ENCODE results near the gene FAAH.

Gene FAAH

DNA sequence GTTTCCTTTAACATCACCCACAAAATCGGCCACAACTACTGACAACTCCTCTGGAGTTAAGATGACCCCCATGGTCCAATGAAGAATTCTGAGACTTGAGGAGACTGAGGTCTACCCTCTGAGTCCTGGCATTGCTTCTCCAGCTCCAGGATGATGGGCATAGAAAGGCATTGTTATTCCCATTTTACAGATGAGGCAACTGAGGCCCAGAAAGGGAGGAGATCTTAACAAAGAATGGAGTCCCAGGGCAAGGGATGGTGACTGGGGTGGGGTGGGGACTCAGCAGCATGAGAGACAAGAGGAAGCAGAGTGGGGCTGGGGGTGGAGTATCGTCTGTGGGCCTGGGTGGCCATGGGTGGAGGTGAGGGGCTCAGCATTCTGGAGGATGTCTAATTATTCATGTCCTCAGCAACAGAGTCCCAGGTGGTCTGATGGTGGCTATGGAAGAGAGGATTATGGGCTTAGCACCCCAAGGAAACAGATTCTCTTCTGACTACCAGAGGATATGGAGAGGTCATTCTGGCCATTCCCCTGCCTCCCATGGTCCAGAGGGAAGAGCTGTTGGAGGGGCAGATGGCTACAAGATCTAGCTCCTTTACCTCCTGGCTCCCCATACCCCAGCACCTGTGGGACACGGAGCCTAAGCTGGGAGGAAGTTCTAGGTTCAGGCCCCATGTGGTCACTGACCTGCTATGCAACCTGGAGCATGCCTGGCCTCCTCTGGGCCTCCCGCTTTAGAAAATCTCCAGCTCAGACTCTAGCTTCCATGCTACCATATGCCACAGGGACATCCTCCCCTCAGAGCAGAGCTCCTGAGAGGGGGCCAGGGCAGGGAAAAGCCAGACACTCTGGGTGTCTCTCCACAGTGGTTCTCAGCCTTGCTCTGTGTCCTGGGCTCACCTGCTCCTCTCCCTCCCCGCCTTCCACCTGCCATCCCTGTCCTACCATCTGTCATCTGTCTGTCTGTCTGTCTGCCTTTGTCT lies 58.1 kb downstream of the FAAH start:
- DNase-seq: no peak

DNA sequence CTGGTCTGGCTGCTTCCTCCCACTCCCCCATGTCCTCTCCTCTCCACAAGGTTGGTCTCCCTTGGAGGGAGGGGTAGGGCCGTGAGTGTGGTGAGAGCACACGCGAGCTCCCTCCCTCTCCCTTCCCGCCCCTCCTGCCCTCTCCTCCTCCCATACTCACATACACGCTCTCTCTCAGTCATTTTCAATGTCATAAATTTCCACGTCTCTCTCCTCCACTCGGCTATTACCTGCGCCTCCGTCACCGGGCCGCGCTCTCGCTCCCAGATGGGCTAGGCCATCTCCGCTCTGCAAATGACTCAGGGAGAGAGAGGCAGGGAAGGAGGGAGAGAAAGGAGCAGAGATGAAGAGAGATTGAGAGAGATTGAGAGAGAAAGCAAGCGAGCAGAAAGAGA lies 58.8 kb downstream of the FAAH start:
- no peak for DNase-seq

DNA sequence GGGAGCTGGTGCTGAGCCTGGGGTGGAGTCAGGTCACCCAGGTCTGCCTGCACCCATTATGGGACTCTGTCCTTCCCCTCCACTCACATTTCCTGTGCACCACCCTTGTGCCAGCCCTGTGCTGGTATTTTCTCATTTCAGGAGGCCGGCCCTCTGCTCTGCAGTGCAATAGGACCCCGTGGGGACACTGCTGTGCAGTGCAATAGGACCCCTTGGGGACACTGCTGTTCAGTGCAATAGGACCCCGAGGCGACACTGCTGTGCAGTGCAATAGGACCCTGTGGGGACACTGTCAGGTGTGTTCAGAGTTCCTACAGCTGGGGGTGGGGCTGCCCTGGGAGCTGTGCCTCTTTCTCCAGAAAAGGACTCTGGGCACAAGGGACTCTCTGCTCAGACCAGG lies 59.3 kb downstream of the FAAH start:
- no peak for DNase-seq

DNA sequence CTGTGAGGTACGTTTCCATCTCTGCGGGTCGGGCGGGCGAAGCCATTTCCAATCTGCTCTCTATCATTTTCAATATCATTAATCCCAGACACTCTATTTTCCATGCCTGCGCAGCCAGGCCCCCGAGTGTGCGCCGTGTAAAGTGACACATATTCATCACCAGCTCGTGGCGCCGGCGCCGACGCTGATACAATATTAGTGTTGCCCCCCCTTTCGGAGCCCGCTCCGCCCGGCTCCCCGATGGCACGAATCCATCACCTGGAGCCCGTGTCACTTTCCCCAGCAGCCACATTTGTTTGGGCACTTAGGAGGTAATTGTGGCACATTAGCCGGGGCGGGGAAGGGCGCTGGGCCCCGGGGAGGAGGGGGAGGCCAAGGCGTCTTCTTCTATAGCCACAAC lies 61.8 kb downstream of the FAAH start:
- no peak for DNase-seq

DNA sequence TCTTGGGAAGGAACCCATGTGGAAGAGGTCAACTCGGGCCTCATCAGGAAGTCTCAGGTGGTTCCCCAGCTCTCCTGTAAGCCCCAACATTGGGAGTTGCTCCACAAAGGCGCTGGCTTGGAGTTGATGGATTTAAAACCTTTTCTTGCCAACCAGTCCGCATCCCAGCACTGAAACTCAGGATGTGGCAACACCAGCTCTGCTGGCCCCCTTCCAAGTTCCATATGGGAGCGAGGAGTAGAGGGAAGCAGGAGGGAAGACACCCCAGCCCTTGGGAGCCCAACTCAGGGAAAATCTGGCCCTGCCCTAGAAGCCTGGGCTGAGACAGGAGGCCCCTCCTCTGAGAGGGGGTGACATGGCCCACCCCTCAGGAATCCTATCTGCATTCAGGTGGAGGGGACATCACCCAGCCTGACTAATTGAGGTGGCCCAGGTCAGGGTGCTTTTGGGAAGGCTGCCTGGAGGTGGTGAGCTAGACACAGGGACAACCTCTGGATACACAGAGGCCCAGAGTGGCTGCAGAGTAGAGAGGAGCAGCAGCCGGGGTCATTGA lies 62.4 kb downstream of the FAAH start:
- DNase-seq: no peak

DNA sequence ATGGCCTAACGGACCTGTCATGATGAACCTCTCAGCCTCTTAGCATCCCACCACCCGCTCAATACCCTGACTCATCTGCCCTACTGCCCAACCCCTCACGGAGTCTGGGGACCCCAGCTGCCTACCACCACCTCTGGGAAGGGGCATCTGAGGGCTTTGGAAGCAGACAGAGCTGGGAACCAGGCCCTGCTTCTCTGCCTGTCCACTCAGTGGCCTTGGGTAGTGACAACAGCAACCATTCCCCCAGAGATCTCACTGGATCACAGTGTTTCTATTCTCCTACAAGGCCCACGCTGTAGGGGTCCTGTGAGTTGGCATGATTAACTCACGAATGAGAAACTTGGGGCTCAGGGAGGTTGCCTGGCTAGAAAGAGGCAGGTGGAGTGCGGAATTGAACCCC lies 63.1 kb downstream of the FAAH start:
- DNase-seq: no peak

DNA sequence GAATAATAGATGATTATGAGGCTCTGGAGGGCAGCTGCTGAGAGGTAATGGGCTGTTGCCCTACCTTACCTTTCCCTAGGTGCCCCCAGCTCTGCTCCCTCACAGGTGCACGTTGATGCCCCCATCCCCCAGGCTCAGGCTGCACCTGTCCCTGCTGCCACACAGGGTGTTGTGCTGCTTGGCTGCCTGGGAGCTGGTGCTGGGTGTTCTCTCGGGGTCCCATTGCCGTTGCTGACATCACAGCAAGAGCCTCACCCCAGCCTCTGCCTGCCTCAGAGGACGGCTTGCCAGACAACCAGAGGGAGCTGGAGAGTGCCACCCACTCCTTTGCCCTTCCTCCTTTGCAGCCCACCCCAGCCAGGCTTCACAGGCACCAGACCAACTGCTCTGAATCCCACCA lies 64.1 kb downstream of the FAAH start:
- no peak for DNase-seq

DNA sequence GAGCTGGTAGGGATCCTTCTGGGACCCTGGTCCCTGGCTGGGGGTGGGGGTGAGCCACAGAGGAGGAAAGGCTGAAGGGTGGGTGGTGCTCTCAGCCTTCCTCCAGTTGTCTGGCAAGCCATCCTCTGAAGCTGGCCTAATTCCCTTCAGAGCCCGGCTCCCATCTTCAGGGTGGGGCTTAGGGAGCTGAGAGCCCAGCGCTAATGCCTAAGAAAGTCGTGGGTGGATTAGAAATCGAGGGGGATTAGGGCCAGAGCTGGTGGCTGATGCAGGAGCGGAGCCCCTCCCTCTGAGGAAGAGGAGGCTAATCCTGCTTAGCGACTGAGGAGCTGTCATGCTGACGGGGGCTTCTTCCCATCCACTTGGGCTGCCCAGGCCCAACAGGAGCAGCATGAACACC lies 64.7 kb downstream of the FAAH start:
- DNase-seq: no peak

DNA sequence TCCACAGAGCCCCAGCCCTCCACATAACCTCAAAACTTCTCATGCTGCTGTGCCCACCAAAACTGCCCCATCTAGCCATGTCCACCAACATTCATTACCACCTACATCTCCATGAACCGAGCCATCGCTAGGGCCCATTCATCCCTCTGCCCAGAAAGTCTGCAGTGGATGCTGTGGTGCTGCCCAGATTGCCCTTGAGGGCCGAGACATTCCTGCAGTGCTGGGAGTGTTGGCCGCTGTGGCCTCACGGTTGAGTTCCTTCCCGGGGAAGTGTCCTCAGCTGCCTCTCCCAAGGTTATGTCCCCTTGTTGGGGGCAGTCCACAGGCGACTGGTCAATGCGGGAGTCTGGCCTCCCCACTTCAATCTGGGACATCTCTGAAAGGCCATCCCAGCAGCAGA lies 65.2 kb downstream of the FAAH start:
- no peak for DNase-seq

DNA sequence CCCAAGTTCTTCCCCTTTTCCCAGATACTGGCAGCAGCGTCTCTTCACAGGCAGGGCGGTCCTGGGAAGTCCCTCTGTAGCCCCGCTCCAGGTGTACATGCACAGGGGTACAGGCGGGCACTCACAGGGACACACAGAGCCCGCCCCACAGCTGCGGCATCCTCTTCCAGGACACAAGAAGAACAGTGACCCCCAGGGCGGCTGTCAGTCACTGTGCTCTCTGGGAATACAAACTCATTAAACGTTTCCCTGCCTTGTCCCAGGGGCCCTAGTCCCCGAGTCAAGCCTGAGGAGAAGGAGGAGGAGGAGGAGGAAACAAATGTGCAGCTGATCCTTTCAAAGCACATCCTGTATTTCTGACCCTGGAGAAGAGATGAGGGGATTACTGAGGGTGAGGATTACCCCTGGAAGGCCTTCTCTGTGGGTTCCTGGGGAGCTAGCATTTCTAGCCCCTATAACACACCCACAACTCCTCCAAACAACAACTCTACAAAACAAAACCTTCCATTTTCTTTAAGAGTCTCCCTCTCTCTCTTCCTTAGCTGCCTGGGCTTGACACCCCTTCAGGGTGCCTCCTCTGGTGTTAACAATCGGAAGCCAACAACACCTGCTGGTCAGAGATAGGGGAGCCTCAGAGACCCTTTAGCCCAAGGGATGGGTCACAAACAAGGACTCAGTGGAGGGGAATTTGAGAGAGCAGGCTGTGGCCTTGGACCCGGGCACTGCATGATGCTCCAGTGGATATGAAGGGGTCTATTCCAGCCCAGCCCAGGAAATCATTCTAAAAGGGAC lies 67.1 kb downstream of the FAAH start:
- no peak for DNase-seq

DNA sequence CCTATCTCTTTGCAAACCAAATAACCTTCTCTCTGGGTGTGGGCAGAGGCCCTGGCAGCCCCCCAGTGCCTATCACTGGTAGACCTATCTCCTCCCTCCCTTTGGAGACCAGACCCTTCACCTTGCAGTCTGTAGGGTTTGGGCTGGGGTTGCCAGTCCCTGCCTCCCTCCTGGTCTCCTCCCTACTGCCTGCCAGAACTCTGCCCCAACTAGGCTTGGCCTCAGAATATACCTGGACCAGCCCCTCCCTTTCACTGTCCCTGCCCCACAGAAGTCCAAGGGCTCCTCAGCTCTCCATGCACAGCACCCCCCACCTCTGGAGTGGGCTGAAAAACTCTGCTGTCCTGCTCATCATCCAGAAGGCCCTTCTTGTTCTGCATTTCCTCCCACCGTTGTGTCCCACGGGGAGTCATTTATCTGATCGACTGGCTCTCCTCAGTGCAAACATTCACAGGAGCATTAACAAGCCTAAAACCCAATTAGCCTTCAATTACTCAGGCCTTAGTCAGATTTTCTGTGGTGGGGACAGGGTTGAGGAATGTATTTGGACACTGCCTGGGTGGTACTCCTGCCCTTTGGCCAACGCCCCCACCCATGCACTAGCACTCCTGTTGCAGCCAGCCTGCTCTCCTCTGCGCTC lies 67.8 kb downstream of the FAAH start:
- no peak for DNase-seq
